Stimulated activated CD8-positive, alpha-beta memory T cell treated with anti-CD3 and anti-CD28 coated beads, Interleukin-12 subunit alpha, Interleukin-12 subunit beta, amount 100 ng/mL, for 1 hour (primary cell): ENCODE data around the gene ZFP36L1.

Source experiments
- DNase-seq: peaks from one replicate; pipeline ENCODE4 v3.0.0-alpha.2; 2020; ENCODE audit warnings: low read depth

The ZFP36L1 gene

DNA sequence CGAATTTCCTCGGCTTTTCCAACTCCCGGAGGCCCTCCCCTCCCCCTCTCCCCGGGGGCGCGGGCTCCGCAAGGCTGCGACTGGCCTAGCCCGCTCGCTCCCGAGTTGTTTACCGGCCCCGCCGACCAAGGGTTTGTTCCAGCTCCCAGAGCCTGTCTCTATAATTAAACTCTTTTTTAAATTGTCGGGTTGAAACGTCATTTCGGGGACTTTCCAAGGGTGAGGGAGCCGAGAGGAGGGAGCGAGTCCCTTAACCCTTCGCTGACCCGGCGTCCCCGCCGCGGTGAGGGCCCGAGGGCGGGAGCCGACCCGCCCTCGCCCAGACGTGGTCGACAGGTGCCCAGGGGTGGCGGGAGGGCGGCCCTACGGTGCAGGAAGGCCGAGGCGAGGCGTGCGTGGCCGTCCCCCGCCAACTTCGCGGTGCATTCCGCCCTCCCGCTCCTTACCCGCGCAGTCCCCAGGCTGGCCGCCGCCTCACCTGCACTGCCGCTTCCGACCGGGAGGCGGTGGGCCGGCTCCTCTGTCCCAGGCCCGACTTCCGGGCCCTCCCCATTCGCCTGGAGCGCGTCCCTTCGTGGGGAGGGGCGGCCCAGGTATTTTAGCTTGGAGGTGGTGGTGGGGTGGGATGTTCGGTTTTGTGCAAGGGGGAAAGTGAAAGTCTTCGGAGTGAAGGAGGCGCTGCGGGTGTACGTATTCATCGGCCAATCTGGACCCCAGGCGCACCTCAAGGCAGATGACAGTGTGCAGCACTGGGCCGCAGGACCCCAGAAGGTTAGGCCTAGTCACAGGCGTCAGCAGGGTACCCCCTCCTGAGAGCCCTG, 2.9 kb upstream of the ZFP36L1 start:
- peak; percentile 70 for DNase-seq

DNA sequence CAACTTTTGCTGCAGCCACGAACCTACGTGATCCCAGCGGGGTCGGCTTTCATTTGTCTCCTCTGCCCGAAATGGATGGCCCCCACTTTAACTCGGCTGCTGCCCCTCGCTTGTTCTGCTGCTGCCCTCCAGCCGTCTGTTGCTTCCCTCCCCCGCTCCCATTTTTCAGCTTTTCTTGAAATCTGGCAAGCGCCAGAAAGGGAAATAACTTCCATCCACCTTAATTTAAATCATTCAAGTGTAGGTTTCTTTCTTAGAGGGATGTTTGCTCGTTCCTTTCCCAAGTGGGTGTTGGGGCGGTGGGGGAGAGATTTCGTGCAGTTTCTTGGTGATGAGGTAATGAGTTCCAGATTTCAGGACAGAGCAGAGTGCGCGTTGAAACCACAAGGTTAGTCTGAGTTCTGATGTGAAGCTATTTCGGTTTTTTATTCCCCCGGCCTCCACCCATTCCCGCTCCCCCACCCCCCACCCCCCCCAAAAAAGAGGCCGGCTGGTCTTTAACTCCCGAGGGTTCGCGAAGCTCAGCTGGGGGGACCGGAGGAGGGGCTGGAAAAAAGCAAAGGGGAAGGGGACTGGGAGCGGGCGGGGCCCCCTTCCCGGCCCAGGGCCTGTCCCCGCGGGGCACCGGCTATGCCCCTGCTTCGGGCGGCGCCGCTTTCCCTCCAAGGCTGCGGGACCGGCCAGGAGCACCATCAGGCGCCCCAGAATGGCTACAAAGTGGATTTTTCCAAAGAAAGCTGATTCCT, 2.2 kb upstream of the ZFP36L1 start:
- no peak for DNase-seq

DNA sequence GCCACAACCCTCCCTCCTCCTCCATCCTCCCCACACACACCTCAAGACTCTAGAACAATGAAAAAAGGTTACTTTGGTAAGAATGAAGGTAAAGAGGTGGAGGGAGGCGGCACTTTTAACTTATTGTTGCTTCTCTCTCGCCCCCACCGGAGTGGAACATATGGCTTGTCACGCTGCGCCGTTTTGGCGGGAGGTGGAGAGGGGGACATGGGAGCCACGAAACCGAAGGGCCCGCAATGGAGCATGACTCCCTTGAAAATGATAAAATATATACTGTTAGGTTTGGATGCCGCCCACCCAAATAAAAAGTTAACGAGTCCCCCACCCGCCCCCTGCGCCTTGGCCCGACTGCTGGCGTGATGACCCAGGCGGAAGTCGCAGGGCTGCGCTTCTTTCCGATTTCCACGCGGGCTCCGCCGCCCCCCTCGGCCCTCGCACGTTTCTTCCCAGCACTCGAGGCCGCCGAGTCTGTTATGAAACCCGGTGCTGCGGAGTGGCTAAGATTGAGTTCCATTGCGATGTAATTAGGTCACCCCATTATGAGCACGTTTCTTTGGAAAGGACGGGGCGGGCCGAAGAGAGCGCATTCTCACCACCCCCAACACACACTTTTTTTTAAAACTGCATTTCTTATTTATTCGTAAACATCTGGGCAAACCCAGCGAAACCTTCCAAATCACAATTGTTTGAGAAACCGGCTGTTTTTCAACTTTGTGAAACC, 1.4 kb upstream of the ZFP36L1 start:
- DNase-seq = peak; percentile 77

- no peak for DNase-seq
These were observed 865 bp upstream of the ZFP36L1 start for GRCh38 chr14:68793734-68794129.

GRCh38 chr14:68792678-68792978, 239 bp downstream of the ZFP36L1 start:
- DNase-seq = no peak

DNA sequence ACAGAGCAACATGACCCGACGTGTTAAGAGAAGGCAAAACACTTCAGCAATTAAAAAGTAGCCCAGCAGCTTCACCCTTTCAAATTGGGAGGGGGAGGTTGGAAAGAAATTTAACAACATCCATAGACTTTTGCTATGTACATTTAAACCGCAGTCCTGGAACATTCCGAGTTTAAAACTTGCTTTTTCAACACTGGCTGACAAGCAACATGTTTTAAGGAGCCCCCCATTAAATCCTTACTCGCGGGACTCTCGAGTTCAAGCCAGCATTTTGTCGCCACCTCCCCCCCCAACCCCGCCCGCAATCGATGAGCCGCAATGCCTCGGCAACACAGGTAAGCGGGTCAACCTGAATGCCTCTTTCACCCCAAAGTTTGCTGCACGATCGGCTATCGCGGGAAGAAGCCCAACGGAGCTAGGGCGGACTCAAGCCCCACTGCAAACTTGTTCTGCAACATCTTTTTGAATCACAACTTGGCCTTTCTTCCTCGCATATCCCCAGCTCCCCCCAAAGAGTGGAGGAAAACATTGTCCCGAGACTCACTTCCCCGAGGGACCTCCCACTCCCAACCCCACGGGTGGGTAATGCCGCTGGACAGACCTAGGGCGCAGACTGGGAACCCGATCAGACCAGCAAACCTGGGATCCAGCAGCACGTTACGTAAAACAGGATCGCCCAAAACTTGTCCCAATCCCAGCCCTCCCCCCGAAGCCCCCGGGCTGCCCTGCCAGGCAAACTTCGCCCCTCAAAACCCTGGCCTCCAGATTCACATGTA, 777 bp downstream of the ZFP36L1 start:
- DNase-seq = no peak

GRCh38 chr14:68791078-68791901, 1.6 kb downstream of the ZFP36L1 start:
- DNase-seq = no peak

GRCh38 chr14:68790644-68791077, 2.2 kb downstream of the ZFP36L1 start:
- DNase-seq = no peak

DNA sequence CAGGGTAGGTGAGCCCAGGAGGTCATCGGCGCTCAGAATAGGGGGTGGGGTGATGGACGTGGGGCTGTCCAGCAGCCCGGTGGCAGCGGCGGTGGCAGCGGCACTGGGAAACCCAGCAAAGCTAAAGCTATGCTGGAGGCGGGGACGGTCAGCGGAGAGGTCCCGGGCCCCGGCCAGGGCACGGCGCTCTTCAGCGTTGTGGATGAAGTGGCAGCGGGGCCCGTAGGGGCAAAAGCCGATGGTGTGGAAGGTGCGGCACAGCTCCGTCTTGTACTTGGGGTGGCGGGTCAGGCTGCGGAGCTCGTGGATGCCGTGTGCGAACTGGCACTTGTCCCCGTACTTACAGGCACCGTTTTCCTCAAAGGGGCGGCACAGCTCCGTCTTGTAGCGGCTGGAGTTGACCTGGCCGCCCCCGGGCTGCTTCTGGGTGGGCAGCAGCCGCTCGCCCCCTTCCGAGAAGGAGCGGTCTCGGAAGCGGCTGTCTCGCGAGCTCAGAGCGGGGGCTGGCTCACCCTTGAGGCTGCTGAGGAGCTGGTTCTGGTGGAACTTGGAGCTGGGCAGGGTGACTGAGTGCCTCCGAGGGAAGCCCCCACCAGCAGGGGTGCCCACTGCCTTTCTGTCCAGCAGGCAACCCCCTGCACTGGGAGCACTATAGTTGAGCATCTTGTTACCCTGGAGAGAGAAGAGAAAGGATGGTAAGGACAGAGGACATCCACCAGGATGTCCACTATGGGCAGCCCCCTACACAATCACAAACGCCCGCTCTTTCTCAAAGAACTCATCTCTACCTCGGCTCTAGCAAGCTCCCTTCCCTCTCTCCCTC, 2.8 kb downstream of the ZFP36L1 start:
- DNase-seq = no peak

DNA sequence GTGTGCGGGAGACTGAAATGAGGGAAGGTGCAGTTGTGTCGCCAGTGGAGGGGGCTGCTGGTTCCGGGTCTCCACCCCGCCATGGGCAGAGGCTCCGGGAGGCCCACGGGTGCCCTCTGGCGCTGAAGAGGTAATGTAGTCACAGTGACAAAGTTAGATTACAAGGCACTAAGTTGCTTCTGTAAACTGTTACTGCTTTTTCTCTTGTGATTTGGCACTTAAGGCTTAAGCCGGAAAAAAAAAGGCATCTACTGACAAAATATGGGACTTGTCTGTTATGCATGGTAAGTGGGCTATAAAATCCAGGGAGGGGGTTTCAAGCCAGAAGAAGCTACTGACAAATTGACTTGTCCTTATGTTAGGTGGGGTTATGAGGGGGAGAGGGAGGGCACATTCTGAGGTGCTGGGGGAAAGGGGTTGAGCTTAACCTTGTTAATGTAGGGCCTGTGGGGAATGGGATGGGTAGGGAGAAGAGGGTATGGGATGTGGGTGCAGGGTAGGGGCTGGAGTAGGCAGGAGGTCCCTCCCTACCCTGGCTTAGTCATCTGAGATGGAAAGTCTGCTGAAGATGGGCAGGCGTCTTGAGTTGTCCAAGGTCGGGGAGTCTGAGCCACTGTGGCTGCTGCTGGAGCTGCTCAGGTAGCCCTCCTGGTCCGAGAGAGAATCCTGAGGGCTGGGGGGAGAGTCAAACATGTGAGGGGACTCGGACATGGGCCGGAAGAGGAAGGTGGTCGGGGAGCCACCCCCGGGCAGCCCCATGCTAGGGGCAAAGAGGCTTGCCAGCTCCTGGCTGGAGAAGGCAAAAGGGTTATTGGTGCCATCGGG, 3.7 kb downstream of the ZFP36L1 start:
- peak; percentile 77 for DNase-seq

DNA sequence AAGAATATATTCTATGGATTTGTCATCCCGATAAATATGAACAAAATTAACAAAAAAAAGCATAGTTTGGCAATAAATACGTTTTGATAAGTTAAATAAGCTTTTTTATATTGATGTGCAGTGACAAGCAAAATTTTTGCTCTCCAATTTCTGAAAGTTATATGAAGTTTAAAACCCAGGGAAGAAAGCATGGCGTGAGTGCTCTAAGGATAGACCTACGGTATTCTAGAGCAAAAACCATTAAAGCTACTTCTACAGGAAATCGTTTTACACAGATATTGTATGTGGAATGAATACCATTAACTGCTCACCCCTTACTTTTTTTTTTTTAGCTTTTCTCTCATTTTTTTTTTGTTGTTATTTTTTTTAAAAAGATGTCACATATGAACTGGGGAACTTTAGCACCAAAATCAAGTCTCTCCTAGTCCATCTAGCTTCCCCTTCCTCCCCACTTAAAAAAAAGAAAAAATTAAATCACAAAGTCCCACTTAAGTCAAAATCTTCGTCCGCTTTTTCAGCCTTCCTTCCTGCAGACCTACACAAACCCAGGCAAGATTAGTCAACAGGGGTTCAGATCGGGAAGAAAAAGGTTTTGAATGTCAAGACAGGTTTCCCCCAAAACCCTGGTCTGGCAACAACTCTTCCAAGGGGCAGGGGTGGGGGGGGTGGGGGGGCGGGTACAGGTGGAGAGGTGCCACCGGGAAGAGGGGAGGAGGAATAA, 4.4 kb downstream of the ZFP36L1 start:
- no peak for DNase-seq

DNA sequence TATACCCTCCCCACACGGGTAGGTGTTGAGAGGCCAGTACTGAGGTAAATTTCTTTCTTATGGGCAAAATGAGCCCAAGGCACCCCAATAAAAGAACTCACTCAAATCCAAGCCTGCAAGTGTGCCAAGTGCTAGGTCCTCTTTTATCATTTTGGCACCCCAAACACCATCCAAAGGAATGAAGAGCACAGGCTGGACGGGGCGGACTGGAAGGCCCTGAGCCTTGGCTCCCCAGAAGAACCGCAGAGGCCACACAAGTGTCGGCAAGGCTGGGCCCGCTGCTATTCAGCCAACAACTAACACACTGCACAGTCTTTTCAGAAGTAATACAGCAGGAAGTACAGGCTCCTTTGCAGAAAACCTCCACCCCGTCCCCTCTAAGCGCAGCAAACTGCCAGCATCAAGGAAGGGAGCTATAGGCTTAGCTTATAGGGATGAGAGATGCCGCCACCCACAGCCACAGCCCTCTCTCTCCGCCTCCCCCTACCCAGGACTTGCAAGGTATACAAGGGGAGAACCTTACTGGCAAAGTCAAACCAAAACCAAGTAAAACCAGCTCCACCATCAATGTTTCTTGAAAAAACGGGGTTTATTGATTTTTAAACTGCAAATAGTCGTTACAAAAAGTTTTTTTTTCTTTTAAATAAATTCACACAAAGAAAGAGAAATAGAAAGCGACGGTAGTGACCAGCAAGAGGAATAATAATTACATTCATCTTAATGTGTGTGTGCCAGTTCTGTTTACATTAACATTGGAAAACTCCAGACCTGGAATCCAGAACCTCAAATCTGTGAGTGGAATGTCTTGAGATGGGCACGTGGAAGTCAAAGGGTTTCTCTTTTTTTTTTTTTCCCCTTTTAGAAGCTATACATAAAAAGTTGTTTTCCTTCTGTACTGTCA, 5.5 kb downstream of the ZFP36L1 start:
- no peak for DNase-seq

DNA sequence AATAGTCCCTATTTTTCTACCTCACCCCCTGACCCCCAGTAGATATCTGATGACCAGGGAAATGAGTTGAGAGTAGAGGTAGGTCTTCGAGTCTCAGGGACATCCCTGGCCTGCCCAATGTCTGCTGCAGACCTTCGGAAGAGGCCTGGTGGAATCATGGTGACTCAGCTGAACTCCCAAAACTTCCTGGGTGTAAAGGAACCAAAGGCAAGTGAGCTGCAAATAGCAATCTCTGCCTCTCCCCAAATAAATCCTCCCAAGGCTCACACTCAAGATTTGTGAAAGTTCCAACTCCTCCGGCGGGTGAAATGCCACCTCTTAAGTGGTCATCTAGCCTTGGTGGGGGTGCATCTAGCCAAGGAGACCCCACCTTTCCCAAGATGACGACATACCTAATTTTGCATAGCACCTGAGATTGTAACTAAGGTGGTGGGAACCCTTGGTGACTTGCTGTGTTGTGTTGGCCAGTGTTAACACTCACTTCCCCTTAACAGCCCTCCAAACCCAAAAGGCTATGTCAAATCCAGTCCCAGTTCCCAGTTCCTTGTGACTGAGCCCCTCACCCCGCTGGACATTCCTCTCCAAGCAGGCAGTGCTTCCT, 6.3 kb downstream of the ZFP36L1 start:
- DNase-seq = no peak

- DNase-seq = no peak
These were observed 7.1 kb downstream of the ZFP36L1 start for GRCh38 chr14:68785534-68786490.

DNA sequence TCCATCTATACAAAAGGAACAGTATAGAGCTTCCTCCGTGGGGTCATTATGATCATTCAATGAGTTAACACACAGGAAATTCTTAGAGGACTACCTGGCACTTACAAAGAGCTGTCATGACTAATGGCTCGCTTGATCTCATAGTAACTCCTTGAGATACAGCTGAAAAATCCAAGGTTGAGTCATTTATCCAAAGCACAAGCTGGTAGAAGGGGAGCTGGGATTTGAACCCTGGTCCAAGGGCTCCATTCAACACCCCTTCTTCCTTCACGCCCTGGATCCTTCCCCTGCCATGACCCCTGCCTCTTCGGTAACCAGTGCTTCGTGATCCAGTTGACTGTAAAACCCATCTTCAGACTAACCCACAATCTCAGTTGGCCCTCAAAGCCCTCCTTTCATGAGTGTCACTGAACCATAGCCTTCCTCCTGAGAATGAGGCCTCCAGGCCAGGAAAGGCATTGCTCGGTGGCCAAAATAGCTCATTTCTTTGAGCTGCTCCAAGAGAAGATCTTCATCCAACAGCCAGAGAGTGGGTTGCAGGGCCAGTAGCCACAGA, 7.8 kb downstream of the ZFP36L1 start:
- DNase-seq = no peak
